Adipocyte (in vitro differentiated cells): Measurements from ENCODE around the gene PTGDS.

ENCODE experiments used
- DNase-seq: peaks from one replicate; pipeline ENCODE4 v3.0.0-alpha.2; 2015; ENCODE audit warnings: low read depth
- H3K27me3 ChIP-seq: replicated peaks from 2 replicates; pipeline ENCODE4 v1.7.0; 2013; ENCODE audit warnings: mild to moderate bottlenecking, low read length, moderate library complexity; ENCODE audit not compliant: control insufficient read depth, insufficient read depth
- H3K36me3 ChIP-seq: 2 replicates; pipeline ENCODE4 v1.7.0; 2013; ENCODE audit warnings: low read length, mild to moderate bottlenecking, moderate library complexity; ENCODE audit not compliant: control insufficient read depth, insufficient read depth, severe bottlenecking
- H3K4me1 ChIP-seq: 2 replicates; pipeline ENCODE4 v1.7.0; 2013; ENCODE audit warnings: mild to moderate bottlenecking, low read length, moderate library complexity; ENCODE audit not compliant: control insufficient read depth, insufficient read depth
- H3K4me3 ChIP-seq: 2 replicates; pipeline ENCODE4 v1.7.0; 2013; ENCODE audit warnings: mild to moderate bottlenecking, low read length, moderate library complexity
- H3K9ac ChIP-seq: 2 replicates; pipeline ENCODE4 v1.7.0; 2013; ENCODE audit warnings: mild to moderate bottlenecking, low read length, moderate library complexity
- H3K9me3 ChIP-seq: 2 replicates; pipeline ENCODE4 v1.7.0; 2013; ENCODE audit warnings: mild to moderate bottlenecking, low read length, moderate library complexity; ENCODE audit not compliant: control insufficient read depth

Gene PTGDS

GRCh38 chr9:136978865-136979544 is 1.7 kb downstream of the PTGDS start:
- no peak overlapping the region for H3K4me3 ChIP-seq

DNA sequence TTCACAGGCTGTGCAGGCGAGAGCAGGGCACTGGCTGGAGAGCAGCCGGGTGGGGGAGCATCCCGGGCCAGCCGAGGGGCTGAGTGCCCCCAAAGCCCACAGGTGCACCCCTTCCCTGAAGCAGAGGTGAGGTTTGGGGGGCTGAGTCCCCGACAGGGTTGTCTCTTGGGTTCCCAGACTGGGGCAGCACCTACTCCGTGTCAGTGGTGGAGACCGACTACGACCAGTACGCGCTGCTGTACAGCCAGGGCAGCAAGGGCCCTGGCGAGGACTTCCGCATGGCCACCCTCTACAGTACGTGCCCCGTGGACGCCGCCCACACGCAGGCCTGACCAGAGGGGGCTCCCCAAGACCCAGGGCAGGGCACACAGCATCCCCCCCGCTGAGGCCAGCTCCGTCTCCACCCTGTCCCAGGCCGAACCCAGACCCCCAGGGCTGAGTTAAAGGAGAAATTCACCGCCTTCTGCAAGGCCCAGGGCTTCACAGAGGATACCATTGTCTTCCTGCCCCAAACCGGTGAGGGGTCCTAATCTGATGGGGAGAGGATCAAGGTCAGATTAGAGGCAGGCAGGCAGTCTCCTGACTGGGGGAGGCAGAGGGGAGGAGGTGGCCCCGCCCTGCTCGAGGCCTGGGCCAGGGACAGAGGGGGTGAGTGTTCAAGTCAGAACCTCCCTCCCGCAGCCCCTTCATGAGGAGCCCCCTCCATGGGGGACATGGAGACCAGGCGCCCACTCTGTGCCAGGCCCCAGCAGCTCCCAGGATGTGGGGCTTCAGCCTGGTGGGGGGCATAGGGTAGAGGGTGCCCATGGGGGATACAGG is 2.7 kb downstream of the PTGDS start:
- Histone ChIP-seq H3K36me3 (no peaks in the 10 kb centered on the region), H3K4me3 (no peak overlapping the region), H3K27me3 (peaks cover 8% of the 10 kb centered on the region), H3K9ac (no peak overlapping the region), H3K4me1 (peaks cover 5% of the 10 kb centered on the region), H3K9me3 (no peaks in the 10 kb centered on the region)
- no peak for DNase-seq

More at GRCh38 chr9:136978865-136979544, 1.7 kb downstream of the PTGDS start:
- Histone ChIP-seq H3K9ac (no peak overlapping the region), H3K4me1 (peaks cover 5% of the 10 kb centered on the region), H3K36me3 (no peaks in the 10 kb centered on the region), H3K27me3 (peaks cover 6% of the 10 kb centered on the region), H3K9me3 (no peaks in the 10 kb centered on the region)
- DNase-seq = no peak

GRCh38 chr9:136980669-136981478 is 3.6 kb downstream of the PTGDS start:
- Histone ChIP-seq H3K4me1 (peaks cover 5% of the 10 kb centered on the region), H3K9ac (no peak overlapping the region), H3K4me3 (no peak overlapping the region), H3K9me3 (no peaks in the 10 kb centered on the region), H3K27me3 (peaks cover 8% of the 10 kb centered on the region), H3K36me3 (no peaks in the 10 kb centered on the region)
- DNase-seq = no peak

DNA sequence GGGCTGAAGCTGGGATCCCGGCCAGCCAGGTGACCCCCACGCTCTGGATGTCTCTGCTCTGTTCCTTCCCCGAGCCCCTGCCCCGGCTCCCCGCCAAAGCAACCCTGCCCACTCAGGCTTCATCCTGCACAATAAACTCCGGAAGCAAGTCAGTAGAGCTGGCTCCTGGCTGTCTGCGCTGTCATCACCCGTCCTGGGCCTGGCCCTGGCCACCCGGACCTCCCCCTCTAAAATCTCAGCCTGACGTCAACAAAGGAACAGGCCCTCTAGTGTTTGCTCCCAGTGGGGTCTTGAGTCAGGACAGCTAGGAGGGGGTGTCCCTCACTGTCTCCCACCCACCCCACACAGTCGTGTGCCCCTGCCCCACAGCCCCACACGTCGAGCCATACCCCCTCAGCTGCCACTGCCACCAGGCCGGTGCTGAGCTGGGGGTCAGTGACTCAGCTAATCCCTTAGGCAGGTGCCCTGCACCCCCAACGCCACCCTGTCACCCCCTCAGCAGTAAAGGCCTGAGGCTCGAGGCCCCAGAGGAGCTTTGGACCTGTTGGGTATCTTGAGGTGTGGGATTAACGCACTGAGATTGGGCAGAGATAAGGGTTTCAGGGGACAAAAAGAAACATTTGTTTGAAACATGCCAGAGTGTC is 4.4 kb downstream of the PTGDS start:
- no peak overlapping the region for H3K4me3 ChIP-seq
- H3K9ac ChIP-seq = no peak overlapping the region
- no peaks in the 10 kb centered on the region for H3K36me3 ChIP-seq
- H3K27me3 ChIP-seq = peaks cover 12% of the 10 kb centered on the region
- H3K9me3 ChIP-seq = no peaks in the 10 kb centered on the region
- no peak for DNase-seq
- peaks cover 5% of the 10 kb centered on the region for H3K4me1 ChIP-seq

DNA sequence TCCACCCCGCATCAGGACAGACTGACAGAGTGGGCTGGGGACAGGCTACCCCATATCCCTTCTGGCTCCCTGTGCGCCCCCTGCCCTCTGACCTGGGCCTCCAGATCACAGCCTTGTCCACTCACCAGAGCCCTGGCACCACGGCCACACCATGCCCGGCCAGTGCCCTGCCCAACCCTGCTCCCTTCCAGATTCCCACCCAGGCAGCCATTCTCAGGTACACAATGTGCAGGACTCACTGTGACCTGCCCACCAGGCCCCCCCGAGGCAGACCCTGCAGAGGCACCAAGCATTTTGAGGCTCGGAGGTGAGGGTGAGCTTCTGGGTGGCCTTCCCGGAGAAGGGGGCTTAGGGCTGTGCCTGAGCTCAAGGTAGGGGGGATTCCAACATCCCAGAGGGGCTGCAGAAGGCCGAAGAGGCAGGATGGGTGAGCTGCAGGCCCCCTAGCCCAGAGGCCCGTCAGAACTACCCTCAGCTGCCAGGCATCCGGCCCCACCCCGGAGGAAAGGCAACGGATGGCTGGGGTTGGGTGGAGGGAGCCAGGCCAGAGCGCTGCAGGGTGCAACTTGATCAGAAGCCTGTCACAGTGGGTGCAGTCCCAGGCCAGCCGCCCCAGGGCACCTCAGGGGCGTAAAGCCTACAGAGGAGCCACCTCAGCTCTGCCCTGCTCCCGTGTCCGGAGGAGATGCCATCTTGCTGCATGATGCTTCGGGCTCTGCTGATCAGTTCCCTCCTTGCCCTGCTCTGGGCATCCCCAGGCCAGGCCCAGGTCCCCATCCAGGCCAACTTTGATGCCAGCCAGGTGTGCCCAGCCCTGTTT is 5.1 kb downstream of the PTGDS start, which contains the start of gene LCNL1:
LCNL1 (plus strand) TSS at position 762 of the 820 bp plus-strand sequence. CDS start 594 bp downstream, outside the sequence.
- Histone ChIP-seq H3K9me3 (no peaks in the 10 kb centered on the region), H3K27me3 (peaks cover 12% of the 10 kb centered on the region), H3K4me1 (peaks cover 3% of the 10 kb centered on the region), H3K4me3 (no peak within 1 kb of the TSS), H3K36me3 (no peaks in the 10 kb centered on the region), H3K9ac (no peak within 1 kb of the TSS)
- DNase-seq = no peak

- Histone ChIP-seq H3K4me1 (no peaks in the 10 kb centered on the region), H3K36me3 (no peaks in the 10 kb centered on the region), H3K9ac (no peak overlapping the region), H3K9me3 (no peaks in the 10 kb centered on the region), H3K4me3 (no peak overlapping the region), H3K27me3 (peaks cover 12% of the 10 kb centered on the region)
- DNase-seq = no peak
Observed at GRCh38 chr9:136983167-136983566, 5.9 kb downstream of the PTGDS start.

DNA sequence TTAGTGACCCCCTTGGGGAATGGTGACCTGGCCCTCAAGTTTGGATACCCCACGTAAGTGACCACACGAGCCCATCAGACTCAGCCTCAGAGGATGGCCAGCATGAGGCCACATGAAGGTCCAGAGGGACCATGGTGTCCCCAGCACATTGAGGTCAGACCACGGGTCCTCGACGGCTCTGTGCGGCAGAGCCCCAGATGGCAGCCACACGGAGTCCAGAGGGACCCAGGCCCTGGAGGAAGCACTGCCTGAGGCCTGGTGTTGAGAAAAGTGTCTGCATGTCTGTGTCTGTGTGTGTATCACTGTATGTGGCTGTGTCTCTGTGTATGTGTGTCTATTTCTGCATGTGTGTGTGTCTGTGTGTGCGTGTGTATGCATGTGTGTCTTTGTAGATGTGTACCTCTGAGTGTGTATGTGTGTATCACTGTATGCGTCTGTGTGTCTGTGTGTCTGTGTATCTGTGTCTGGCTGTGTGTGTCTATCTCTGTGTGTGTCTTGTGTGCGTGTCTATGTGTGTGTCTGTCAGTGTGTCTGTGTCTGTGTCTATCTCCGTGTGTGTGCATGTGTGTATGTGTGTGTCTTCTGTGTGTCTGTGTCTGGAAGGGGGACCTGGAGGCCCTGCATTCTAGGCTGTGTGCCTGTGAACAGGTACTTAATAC is 6.5 kb downstream of the PTGDS start:
- H3K9me3 ChIP-seq = no peaks in the 10 kb centered on the region
- no peaks in the 10 kb centered on the region for H3K4me1 ChIP-seq
- no peaks in the 10 kb centered on the region for H3K36me3 ChIP-seq
- no peak overlapping the region for H3K9ac ChIP-seq
- H3K4me3 ChIP-seq = no peak overlapping the region
- H3K27me3 ChIP-seq = peaks cover 12% of the 10 kb centered on the region
- no peak for DNase-seq

GRCh38 chr9:136984464-136985026 is 7.2 kb downstream of the PTGDS start:
- Histone ChIP-seq H3K4me1 (no peaks in the 10 kb centered on the region), H3K36me3 (no peaks in the 10 kb centered on the region), H3K4me3 (no peak overlapping the region), H3K9ac (no peak overlapping the region), H3K9me3 (no peaks in the 10 kb centered on the region), H3K27me3 (peaks cover 12% of the 10 kb centered on the region)
- DNase-seq = no peak

DNA sequence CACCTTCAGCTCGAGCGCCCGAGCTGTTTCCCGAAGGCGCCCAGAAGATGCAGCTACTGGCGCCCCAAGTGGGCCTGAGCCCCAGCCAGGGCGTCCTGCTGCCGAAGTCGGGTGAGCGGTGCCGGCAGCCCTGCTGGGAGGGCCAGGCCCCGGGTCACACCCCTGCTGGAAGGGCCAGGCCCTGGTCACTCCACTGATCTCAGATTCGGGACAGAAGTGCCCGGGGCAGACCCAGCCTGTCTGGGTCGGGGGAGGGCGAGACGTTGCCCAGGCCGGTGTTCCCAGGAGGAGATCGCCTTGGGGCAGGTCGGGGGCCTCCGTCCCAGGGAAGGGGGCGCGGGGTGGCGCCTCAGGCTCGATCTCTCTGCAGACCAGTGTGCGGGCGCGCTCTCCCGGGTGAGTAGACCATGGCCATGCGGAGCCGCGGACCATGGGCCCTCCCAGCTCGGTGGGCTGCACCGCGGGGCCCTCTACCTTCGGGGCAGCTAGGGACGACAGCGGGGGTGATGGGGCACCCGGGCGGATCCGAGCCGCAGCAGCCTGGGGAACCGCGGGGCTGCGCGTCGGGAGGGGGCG is 7.8 kb downstream of the PTGDS start:
- no peak for DNase-seq
- Histone ChIP-seq H3K27me3 (peaks cover 12% of the 10 kb centered on the region), H3K36me3 (no peaks in the 10 kb centered on the region), H3K9ac (no peak overlapping the region), H3K4me1 (no peaks in the 10 kb centered on the region), H3K4me3 (no peak overlapping the region), H3K9me3 (no peaks in the 10 kb centered on the region)
